ENCODE results near the gene WDR33.
"Not testable (repeated sequence)": the region's sequence is repeated elsewhere in the genome, so short reads cannot be mapped to it uniquely, and the experiment has no call there.

WDR33 gene

DNA sequence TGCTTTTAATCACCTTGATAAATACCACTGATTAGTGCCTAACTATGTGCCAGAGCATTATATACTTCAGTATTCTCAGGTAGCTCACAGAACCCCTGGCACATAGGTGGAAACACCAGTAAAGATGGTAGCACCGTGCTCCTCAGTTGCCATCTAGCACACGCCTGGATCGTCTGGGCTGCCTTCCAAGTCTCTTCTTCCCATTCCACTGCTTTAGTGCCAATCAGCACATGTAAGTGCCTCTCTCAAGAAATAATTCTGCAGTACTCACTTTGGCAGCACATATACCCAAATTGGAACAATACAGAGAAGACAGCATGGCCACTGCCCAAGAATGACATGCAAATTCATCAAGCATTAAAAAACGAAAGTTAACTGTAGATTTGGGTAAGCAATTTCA is 34.0 kb upstream of the WDR33 start:
- no peak for DNase-seq (ENCODE audit: low spot score)
- TF ChIP-seq, protein P1, sequence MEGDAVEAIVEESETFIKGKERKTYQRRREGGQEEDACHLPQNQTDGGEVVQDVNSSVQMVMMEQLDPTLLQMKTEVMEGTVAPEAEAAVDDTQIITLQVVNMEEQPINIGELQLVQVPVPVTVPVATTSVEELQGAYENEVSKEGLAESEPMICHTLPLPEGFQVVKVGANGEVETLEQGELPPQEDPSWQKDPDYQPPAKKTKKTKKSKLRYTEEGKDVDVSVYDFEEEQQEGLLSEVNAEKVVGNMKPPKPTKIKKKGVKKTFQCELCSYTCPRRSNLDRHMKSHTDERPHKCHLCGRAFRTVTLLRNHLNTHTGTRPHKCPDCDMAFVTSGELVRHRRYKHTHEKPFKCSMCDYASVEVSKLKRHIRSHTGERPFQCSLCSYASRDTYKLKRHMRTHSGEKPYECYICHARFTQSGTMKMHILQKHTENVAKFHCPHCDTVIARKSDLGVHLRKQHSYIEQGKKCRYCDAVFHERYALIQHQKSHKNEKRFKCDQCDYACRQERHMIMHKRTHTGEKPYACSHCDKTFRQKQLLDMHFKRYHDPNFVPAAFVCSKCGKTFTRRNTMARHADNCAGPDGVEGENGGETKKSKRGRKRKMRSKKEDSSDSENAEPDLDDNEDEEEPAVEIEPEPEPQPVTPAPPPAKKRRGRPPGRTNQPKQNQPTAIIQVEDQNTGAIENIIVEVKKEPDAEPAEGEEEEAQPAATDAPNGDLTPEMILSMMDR (IDR thresholded peaks at IDR 0.05; ENCODE audit: extremely low read depth, missing control alignments): no peak

DNA sequence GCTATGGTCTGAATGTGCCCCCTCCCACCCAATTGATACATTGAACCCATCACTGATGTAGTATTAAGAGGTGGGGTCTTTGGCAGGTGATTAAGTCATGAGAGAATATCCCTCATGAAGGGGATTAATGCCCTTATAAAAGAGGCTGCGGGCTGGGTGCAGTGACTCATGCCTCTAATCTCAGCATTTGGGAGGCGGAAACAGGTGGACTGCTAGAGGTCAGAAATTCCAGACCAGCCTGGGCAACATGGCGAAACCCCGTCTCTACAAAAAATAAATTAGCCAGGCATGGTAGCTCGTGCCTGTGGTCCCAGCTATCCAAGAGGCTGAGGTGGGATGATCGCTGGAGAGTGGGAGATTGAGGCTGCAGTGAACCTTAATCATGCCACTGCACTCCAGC is 32.7 kb upstream of the WDR33 start:
- TF ChIP-seq, protein P1 (IDR thresholded peaks at IDR 0.05; ENCODE audit: extremely low read depth, missing control alignments): no peak
- no peak for DNase-seq (ENCODE audit: low spot score)

DNA sequence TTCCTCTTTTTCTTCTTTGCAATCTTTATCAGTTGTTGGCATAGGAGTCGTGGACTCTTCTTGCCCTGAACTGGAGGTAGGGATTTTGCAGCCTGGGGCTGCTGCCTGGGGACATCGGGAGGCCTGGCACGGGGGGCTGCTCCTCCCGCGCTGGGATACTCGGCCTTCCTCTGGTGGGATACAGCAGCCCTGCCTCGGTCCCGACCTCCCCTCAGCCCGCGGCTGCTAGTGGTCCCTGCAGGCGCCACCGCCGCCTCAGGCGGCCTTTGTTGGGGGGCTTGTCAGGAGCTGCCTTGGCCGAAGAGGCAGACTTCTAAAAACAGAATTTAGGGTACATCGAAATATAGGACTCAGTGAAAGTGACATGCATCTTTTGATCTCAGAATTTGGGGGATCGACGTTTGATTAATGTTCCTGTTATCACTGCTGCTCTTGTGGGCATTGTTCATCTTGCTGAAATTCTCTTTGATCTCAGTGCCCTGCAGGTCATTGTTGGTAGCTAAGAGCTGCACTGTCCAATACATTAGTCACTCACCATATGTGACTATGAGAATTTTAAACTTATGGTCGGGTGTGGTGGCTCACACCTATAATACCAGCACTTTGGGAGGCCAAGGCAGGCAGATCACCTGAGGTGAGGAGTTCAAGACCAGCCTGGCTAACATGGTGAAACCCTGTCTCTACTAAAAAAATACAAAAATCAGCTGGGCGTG is 30.7 kb upstream of the WDR33 start:
- TF ChIP-seq, protein P1 (IDR thresholded peaks at IDR 0.05; ENCODE audit: extremely low read depth, missing control alignments): no peak
- DNase-seq (ENCODE audit: low spot score): no peak

DNA sequence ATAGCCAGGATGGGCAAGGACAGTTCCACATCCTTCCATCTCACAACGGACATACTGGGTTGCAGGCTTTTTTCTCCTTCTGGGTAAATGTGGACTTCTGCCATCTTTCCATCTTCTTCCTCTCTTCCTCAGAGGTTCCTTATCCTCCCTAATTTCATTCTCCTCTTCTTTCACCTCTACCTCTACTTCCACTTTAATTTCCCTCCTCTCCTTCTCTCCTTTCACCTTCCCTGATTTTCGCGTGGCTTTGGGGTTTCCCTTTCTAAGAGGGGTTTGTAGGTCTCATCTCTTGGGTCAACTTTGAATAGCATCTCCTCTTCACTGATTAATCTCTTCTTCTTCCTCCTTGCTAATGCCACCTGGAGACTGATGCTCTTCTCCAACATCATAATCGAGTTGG is 29.9 kb upstream of the WDR33 start:
- TF ChIP-seq, protein P1 (IDR thresholded peaks at IDR 0.05; ENCODE audit: extremely low read depth, missing control alignments): no peak
- no peak for DNase-seq (ENCODE audit: low spot score)

- TF ChIP-seq, protein P1 (IDR thresholded peaks at IDR 0.05; ENCODE audit: extremely low read depth, missing control alignments): no peak
- no peak for DNase-seq (ENCODE audit: low spot score)
These were observed 24.0 kb upstream of the WDR33 start for GRCh38 chr2:127834951-127835350.

DNA sequence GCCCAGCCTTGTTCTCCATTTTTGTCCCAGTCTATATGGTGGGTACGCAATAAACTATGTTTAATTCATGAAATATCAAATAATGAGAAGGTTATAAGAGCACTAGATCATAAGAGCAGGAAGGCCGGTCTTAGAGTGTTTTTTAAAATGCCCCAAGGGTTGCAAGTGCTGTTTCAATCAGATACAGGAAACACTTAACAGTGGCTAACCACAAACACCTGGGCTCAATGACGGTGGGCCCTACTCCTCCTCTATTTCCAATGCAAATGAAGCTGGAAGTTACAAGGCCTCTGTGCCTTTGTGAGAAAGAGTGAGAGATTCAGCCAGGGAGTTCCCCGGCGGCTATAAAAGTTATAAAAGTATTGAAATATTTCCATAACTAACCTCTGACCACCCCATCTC is 18.9 kb upstream of the WDR33 start:
- TF ChIP-seq, protein P1 (IDR thresholded peaks at IDR 0.05; ENCODE audit: extremely low read depth, missing control alignments): no peak
- DNase-seq (ENCODE audit: low spot score): peak; percentile 84

GRCh38 chr2:127826708-127827107 is 15.7 kb upstream of the WDR33 start:
- not testable (repeated sequence) for DNase-seq (ENCODE audit: low spot score)

DNA sequence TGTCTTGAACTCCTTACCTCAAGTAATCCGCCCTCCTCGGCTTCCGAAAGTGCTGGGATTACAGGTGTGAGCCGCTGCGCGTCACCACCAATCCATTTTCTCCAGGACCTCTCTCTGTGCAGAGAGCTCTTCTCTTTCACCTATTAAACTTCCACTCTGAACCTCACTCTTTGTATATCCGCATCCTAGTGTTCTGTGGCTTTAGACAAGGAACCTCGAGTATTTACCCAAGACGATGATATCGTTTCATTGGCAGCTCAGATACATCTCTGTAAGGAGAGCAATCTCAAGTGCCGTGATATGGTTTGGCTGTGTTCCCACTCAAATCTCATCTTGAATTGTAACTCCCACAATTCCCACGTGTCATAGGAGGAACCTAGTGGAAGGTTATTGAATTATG is 15.1 kb upstream of the WDR33 start:
- TF ChIP-seq, protein P1 (IDR thresholded peaks at IDR 0.05; ENCODE audit: extremely low read depth, missing control alignments): no peak

More for the DNA sequence above, 15.1 kb upstream of the WDR33 start:
- DNase-seq (ENCODE audit: low spot score): no peak
